ENCODE data around the gene SMYD3.
A peak's percentile ranks its signal among the peaks of the same experiment; 100 is the strongest.

The SMYD3 gene

DNA sequence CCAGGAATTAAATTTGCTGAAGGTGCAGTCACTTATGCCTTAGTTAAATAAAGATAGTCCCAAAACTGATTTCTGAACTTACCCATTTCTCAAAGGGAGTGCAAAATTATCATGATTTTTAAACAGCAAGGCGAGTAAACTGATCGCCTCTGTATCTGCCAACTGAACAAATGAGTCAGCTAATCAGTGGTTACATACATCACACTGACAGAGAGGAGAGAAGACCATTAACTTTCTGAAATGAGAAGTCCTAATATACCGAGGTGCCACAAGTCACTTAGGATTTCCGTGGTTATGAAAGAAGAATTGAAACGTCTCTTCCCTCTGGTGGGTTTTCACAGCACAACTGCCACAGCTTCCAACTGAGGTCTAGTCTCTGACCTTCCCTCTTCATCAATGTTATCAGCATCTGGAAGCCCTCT, 400.7 kb downstream of the SMYD3 start:
- Mint-ChIP-seq H3K4me1 (peaks cover 28% of the 10 kb centered on the region), H3K27ac (no peak overlapping the region), H3K27me3 (ENCODE audit: low read depth, poor library complexity) (peaks cover 7% of the 10 kb centered on the region), H3K9me3 (no peaks in the 10 kb centered on the region), H3K4me3 (no peak overlapping the region), H3K36me3 (ENCODE audit: low read depth) (no peaks in the 10 kb centered on the region)
- no peak for DNase-seq
- no peak for TF ChIP-seq CTCF (IDR thresholded peaks at IDR 0.05)

DNA sequence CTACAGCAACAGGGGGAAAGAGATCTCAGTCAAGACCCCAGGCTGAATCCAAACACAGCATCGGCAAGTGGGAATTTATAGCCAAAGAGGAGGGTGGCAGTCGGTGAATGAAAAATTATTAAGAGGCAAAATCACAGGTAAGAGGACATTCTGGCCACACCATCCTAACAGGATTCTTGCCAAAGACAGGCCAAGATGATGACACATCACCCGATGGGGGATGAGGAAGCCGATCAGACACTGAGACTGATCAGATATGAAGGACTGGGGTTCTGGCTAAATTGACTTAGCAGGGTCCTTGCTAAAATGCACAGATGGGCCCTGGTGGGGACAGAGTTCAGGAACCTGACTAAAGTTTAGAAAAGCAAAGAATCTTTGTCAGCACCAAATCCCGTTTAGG, 402.2 kb downstream of the SMYD3 start:
- H3K4me3 Mint-ChIP-seq, result no peak overlapping the region
- H3K9me3 Mint-ChIP-seq, result no peaks in the 10 kb centered on the region
- H3K27me3 Mint-ChIP-seq (ENCODE audit: low read depth, poor library complexity), result peaks cover 7% of the 10 kb centered on the region
- TF ChIP-seq CTCF (IDR thresholded peaks at IDR 0.05), result no peak
- DNase-seq, result no peak
- H3K27ac Mint-ChIP-seq, result no peak overlapping the region
- no peaks in the 10 kb centered on the region for H3K36me3 Mint-ChIP-seq (ENCODE audit: low read depth)
- H3K4me1 Mint-ChIP-seq, result peaks cover 22% of the 10 kb centered on the region

DNA sequence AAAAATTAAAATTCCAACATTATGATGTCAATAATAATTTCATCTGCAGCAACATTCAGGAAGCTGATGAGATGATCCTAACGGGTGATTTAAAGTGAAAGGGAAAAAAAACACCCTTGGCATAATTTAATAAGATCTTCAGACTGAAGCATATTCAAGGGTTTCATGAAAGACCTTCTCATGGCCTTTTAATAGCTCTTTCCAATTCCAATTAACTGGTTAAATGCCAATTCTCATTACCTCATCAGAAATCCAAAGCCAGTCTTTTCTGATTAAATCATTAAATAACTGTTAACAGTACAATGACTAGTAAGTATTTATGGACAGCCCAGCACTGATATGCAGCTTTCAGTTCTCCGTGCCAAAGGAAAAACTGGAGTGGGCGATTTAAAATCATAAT, 407.5 kb downstream of the SMYD3 start:
- no peak overlapping the region for H3K4me3 Mint-ChIP-seq
- no peaks in the 10 kb centered on the region for H3K36me3 Mint-ChIP-seq (ENCODE audit: low read depth)
- H3K4me1 Mint-ChIP-seq, result peaks cover 41% of the 10 kb centered on the region
- no peak for DNase-seq
- H3K9me3 Mint-ChIP-seq, result no peaks in the 10 kb centered on the region
- H3K27ac Mint-ChIP-seq, result no peak overlapping the region
- no peaks in the 10 kb centered on the region for H3K27me3 Mint-ChIP-seq (ENCODE audit: low read depth, poor library complexity)
- no peak for TF ChIP-seq CTCF (IDR thresholded peaks at IDR 0.05)

DNA sequence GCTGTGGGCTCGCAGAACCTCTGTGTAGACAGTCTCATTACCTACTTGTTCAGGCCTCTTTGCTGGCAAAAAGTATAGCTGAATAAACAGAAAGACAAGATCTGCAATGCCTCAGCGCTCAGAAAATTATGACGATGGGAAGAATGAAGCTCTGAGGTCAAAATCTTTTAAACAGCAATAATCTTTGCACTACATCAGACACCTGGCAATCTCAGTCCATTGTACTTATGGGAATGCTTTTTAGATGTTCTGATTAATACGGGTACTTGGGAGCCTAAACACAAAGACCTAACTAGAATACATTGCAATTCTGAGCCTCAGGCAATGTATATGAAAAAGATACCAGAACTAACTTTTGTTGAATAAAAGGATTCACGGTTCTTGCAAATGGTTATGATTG, 410.7 kb downstream of the SMYD3 start:
- DNase-seq, result no peak
- no peaks in the 10 kb centered on the region for H3K27me3 Mint-ChIP-seq (ENCODE audit: low read depth, poor library complexity)
- no peak for TF ChIP-seq CTCF (IDR thresholded peaks at IDR 0.05)
- H3K36me3 Mint-ChIP-seq (ENCODE audit: low read depth), result peaks cover 4% of the 10 kb centered on the region
- H3K9me3 Mint-ChIP-seq, result no peaks in the 10 kb centered on the region
- H3K4me1 Mint-ChIP-seq, result peaks cover 29% of the 10 kb centered on the region
- H3K4me3 Mint-ChIP-seq, result no peak overlapping the region
- peak overlapping the region; percentile 82 for H3K27ac Mint-ChIP-seq

GRCh38 chr1:246095443-246095842, 411.6 kb downstream of the SMYD3 start:
- Mint-ChIP-seq H3K4me3 (no peak overlapping the region), H3K9me3 (no peaks in the 10 kb centered on the region), H3K36me3 (ENCODE audit: low read depth) (peaks cover 4% of the 10 kb centered on the region), H3K27me3 (ENCODE audit: low read depth, poor library complexity) (no peaks in the 10 kb centered on the region), H3K4me1 (peaks cover 26% of the 10 kb centered on the region), H3K27ac (peak overlapping the region; percentile 63)
- peak; percentile 4 for DNase-seq
- no peak for TF ChIP-seq CTCF (IDR thresholded peaks at IDR 0.05)

DNA sequence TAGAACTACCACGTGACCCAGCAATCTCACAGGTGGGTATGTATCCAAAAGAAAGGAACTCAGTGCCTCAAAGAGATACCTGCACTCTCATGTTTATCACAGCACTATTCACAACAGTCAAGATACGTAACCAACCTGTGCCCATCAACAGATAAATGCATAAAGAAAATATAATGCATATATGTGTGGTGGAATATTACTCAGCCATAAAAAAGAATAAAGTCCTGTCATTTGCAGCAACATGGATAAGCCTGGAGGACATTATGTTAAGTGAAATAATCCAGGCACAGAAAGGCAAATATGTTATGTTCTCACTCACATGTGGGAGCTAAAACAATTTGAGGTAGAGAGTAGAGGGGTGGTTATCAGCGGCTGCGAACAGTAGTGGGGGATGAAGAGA, 413.8 kb downstream of the SMYD3 start:
- Mint-ChIP-seq H3K9me3 (peaks cover under 1% of the 10 kb centered on the region), H3K27me3 (ENCODE audit: low read depth, poor library complexity) (peaks cover 3% of the 10 kb centered on the region), H3K36me3 (ENCODE audit: low read depth) (peaks cover 4% of the 10 kb centered on the region), H3K27ac (no peak overlapping the region), H3K4me3 (no peak overlapping the region), H3K4me1 (peaks cover 26% of the 10 kb centered on the region)
- no peak for TF ChIP-seq CTCF (IDR thresholded peaks at IDR 0.05)
- DNase-seq, result no peak

Data from nephron progenitor cell (in vitro differentiated cells).